COLO829 (cell line): ENCODE data around the gene ACTN4.

Experiments used
- DNase-seq: peaks from one replicate; pipeline ENCODE4 v3.0.0; 2012; ENCODE audit warnings: low spot score

Gene ACTN4

GRCh38 chr19:38709671-38710415, 62.4 kb downstream of the ACTN4 start:
- no peak for DNase-seq

GRCh38 chr19:38710416-38710702, 62.9 kb downstream of the ACTN4 start:
- DNase-seq, result no peak

- DNase-seq, result peak; percentile 65
These were observed 63.7 kb downstream of the ACTN4 start for GRCh38 chr19:38710928-38711725.

- DNase-seq, result no peak
These were observed 64.3 kb downstream of the ACTN4 start for GRCh38 chr19:38711726-38712153.

- no peak for DNase-seq
These were observed 64.8 kb downstream of the ACTN4 start for GRCh38 chr19:38712161-38712748.

GRCh38 chr19:38713227-38713649, 65.8 kb downstream of the ACTN4 start:
- no peak for DNase-seq

GRCh38 chr19:38713865-38714264, 66.4 kb downstream of the ACTN4 start:
- DNase-seq, result no peak

- DNase-seq, result no peak
These were observed 66.9 kb downstream of the ACTN4 start for GRCh38 chr19:38714354-38714778.

- DNase-seq, result no peak
These were observed 68.1 kb downstream of the ACTN4 start for GRCh38 chr19:38715555-38715954.

- DNase-seq, result no peak
These were observed 69.6 kb downstream of the ACTN4 start for GRCh38 chr19:38717051-38717450.

- DNase-seq, result no peak
These were observed 70.4 kb downstream of the ACTN4 start for GRCh38 chr19:38717855-38718254.

- DNase-seq, result no peak
These were observed 71.5 kb downstream of the ACTN4 start for GRCh38 chr19:38718747-38719543.

GRCh38 chr19:38719761-38720558, 72.5 kb downstream of the ACTN4 start:
- DNase-seq, result no peak

- no peak for DNase-seq
These were observed 73.2 kb downstream of the ACTN4 start for GRCh38 chr19:38720559-38721236.

- no peak for DNase-seq
These were observed 74.0 kb downstream of the ACTN4 start for GRCh38 chr19:38721496-38721895.

- peak; percentile 91 for DNase-seq
These were observed 74.7 kb downstream of the ACTN4 start for GRCh38 chr19:38721979-38722773.

- no peak for DNase-seq
These were observed 75.6 kb downstream of the ACTN4 start for GRCh38 chr19:38722947-38723605.

GRCh38 chr19:38723606-38723965, 76.1 kb downstream of the ACTN4 start:
- no peak for DNase-seq

GRCh38 chr19:38723990-38724854, 76.8 kb downstream of the ACTN4 start:
- no peak for DNase-seq
